ENCODE results near the gene SENP1. TPM values are rescaled to one million over a fixed set of nuclear protein-coding genes. Genes with fewer than 3 reads are reported as not detected.

Gene SENP1
- total RNA-seq, 2 experiments from 2014 or later, result 20.3 to 25.7 TPM

DNA sequence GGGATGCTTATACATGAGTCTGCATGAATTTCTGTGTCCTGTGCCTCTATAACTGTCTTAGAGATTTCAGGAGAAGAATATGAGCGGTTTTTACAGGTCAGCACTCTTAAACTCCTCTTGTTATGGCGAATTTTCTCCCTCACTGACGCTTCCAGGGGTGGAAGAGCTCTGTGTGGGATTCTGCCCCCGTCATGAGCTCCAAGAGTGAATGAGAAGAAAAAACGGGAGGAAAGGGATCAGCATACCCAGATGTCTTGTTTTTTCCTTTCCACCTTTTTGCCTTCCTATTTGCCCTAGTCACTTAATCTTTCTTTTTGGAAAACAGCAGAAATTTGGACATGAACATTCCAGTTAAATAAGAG, 13.9 kb upstream of the SENP1 start:
- Histone ChIP-seq H3K36me3 (ENCODE audit: insufficient read depth, low read length) (peaks cover 8% of the 10 kb centered on the region), H3K27ac (ENCODE audit: low read depth in 1 of 2, low read length in 2 of 2) (no peak overlapping the region), H3K27me3 (ENCODE audit: control insufficient read depth in 1 of 2, insufficient read depth in 2 of 2, low read length in 2 of 2) (no peaks in the 10 kb centered on the region), H3K4me1 (ENCODE audit: insufficient read depth, low read length) (peaks cover 15% of the 10 kb centered on the region), H3K9me3 (ENCODE audit: control insufficient read depth in 1 of 2, insufficient read depth in 1 of 2, low read length in 2 of 2) (no peaks in the 10 kb centered on the region), H3K4me3 (ENCODE audit: low read length) (peak overlapping the region; percentile 74)
- no peak for DNase-seq
- ATAC-seq (ENCODE audit: poor library complexity), result no peak
- intact Hi-C loops (cut with DNase I, micrococcal nuclease), result no loop called here
- peaks cover 29% of the 10 kb centered on the region for H3K4me1 Mint-ChIP-seq (ENCODE audit: low read depth)
- peaks cover 12% of the 10 kb centered on the region for H3K27me3 Mint-ChIP-seq
- POLR2A ChIA-PET, result interaction anchor here (1.0 to 2.2 kb wide), 3 partner anchors 14 to 80 kb away, joined by 4 to 19 read pairs (median 11); partner anchors contain the start of genes ASB8 and SENP1
- no peaks in the 10 kb centered on the region for H3K9me3 Mint-ChIP-seq
- H3K36me3 Mint-ChIP-seq (ENCODE audit: low read depth), result peaks cover 18% of the 10 kb centered on the region
- H3K4me3 Mint-ChIP-seq, result peak overlapping the region; percentile 98
- peak overlapping the region; percentile 52 for H3K27ac Mint-ChIP-seq
- CTCF ChIA-PET, result interaction anchor here (1.2 kb wide), 1 partner anchor 38 kb away, joined by 3 read pairs; no protein-coding TSS in a partner anchor
- TF ChIP-seq, protein P1, sequence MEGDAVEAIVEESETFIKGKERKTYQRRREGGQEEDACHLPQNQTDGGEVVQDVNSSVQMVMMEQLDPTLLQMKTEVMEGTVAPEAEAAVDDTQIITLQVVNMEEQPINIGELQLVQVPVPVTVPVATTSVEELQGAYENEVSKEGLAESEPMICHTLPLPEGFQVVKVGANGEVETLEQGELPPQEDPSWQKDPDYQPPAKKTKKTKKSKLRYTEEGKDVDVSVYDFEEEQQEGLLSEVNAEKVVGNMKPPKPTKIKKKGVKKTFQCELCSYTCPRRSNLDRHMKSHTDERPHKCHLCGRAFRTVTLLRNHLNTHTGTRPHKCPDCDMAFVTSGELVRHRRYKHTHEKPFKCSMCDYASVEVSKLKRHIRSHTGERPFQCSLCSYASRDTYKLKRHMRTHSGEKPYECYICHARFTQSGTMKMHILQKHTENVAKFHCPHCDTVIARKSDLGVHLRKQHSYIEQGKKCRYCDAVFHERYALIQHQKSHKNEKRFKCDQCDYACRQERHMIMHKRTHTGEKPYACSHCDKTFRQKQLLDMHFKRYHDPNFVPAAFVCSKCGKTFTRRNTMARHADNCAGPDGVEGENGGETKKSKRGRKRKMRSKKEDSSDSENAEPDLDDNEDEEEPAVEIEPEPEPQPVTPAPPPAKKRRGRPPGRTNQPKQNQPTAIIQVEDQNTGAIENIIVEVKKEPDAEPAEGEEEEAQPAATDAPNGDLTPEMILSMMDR (IDR thresholded peaks at IDR 0.05), result no peak

DNA sequence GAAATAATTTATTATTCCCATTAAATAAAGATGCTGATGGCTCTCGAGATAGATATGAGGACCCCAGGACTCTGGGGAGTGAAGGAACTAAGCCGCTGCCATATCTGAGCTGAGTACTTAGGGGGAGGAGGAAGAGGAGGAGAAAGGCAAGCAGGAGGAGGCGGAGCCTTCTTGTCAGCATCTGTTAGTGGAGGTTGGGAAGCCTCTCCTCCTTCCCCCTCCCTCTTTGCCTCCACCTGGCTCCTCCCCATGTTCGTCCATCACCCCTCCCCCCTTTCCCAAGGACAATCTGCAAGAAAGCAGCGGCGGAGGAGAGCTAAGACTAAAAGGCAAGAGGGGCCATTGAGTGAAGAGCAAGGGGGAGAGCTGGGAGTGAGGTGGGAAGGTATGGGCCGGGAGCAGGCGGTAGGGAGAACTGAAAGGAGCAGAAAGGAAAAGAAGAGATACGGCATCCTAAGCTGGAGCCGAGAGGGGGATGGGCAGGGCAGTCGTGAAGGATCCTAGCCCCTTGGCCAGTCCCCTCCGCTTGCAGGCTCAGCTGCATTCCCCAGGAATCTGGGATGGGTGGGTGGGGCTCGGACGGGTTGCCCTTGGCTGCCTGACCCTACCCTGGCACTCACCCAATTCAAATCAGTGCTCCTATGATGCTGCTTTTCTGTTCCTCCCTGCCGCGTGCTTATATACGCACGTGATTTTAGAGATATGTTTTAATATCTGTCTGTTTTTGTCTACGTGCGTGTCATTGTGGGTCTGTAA, 13.4 kb upstream of the SENP1 start, which contains the start of gene PFKM:
Gene PFKM, plus strand, starts transcription at position 287 of the 756 bp plus-strand sequence. CDS start 3,411 bp downstream, outside the sequence.
- ChIA-PET POLR2A (interaction anchor here (0.6 to 2.2 kb wide), 4 partner anchors 13 to 81 kb away, joined by 4 to 19 read pairs (median 8); partner anchors contain the start of genes ASB8 and SENP1), CTCF (interaction anchor here (0.9 kb wide), 1 partner anchor 32 kb away, joined by 4 read pairs; no protein-coding TSS in a partner anchor)
- peaks cover 4% of the 10 kb centered on the region for H3K36me3 ChIP-seq (ENCODE audit: insufficient read depth, low read length)
- H3K27ac ChIP-seq (ENCODE audit: low read depth in 1 of 2, low read length in 2 of 2), result no peak within 1 kb of the TSS
- intact Hi-C loops (cut with DNase I, micrococcal nuclease), result no loop called here
- TF ChIP-seq, protein P1 (IDR thresholded peaks at IDR 0.05), result no peak
- Mint-ChIP-seq H3K9me3 (no peaks in the 10 kb centered on the region), H3K36me3 (ENCODE audit: low read depth) (peaks cover 13% of the 10 kb centered on the region), H3K27me3 (peaks cover 17% of the 10 kb centered on the region), H3K27ac (peak within 1 kb of the TSS; percentile 52), H3K4me1 (ENCODE audit: low read depth) (peaks cover 29% of the 10 kb centered on the region), H3K4me3 (peak within 1 kb of the TSS; percentile 98)
- peaks cover 15% of the 10 kb centered on the region for H3K4me1 ChIP-seq (ENCODE audit: insufficient read depth, low read length)
- no peaks in the 10 kb centered on the region for H3K9me3 ChIP-seq (ENCODE audit: control insufficient read depth in 1 of 2, insufficient read depth in 1 of 2, low read length in 2 of 2)
- H3K4me3 ChIP-seq (ENCODE audit: low read length), result peak within 1 kb of the TSS; percentile 74
- ATAC-seq (ENCODE audit: poor library complexity) (peak; percentile 98), DNase-seq (peak; percentile 37 to 88 (median 56))
- no peaks in the 10 kb centered on the region for H3K27me3 ChIP-seq (ENCODE audit: control insufficient read depth in 1 of 2, insufficient read depth in 2 of 2, low read length in 2 of 2)

DNA sequence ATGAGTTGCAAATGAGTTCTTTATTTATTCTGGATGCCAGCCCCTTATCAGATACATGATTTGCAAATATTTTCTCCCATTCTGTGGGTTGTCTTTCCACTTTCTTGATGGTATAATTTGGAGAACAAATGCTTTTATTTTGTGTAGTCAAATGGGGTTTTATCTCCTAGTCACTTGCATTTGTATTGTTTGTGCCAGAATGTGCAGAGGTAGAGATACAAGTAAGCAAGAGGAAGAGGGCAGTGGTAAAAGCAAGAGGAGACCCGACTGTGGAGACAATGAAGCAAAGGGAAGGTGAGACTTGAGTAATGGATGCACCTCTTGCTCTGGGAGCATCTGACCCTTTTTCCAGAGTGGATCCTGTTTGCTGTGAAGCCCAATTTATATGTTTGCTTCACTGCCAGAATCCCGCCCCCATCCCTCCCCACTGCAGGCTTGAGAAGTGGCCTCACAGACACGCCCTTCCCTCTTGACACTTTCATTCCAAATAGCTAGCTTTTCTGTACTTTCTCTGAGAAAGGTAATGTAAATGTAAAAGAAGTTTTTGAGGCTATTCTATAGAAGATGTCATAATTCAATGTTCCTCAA, 12.5 kb upstream of the SENP1 start:
- no peaks in the 10 kb centered on the region for H3K9me3 ChIP-seq (ENCODE audit: control insufficient read depth in 1 of 2, insufficient read depth in 1 of 2, low read length in 2 of 2)
- ATAC-seq (ENCODE audit: poor library complexity) (no peak), DNase-seq (no peak)
- peak overlapping the region; percentile 98 for H3K4me3 Mint-ChIP-seq
- H3K27me3 Mint-ChIP-seq, result peaks cover 21% of the 10 kb centered on the region
- H3K36me3 Mint-ChIP-seq (ENCODE audit: low read depth), result peaks cover 10% of the 10 kb centered on the region
- no peak overlapping the region for H3K27ac ChIP-seq (ENCODE audit: low read depth in 1 of 2, low read length in 2 of 2)
- intact Hi-C loops (cut with DNase I, micrococcal nuclease), result no loop called here
- peaks cover 29% of the 10 kb centered on the region for H3K4me1 Mint-ChIP-seq (ENCODE audit: low read depth)
- H3K4me1 ChIP-seq (ENCODE audit: insufficient read depth, low read length), result peaks cover 15% of the 10 kb centered on the region
- peak overlapping the region; percentile 52 for H3K27ac Mint-ChIP-seq
- CTCF ChIA-PET, result interaction anchor here (0.9 kb wide), 1 partner anchor 32 kb away, joined by 4 read pairs; no protein-coding TSS in a partner anchor
- H3K36me3 ChIP-seq (ENCODE audit: insufficient read depth, low read length), result peaks cover 4% of the 10 kb centered on the region
- no peak overlapping the region for H3K4me3 ChIP-seq (ENCODE audit: low read length)
- TF ChIP-seq, protein P1 (IDR thresholded peaks at IDR 0.05), result no peak
- POLR2A ChIA-PET, result interaction anchor here (1.4 to 2.2 kb wide), 2 partner anchors 12 to 40 kb away, joined by 11 to 19 read pairs; partner anchors contain the start of genes ASB8 and SENP1
- H3K9me3 Mint-ChIP-seq, result no peaks in the 10 kb centered on the region
- no peaks in the 10 kb centered on the region for H3K27me3 ChIP-seq (ENCODE audit: control insufficient read depth in 1 of 2, insufficient read depth in 2 of 2, low read length in 2 of 2)
